Coronary artery (tissue), 2 donors: Measurements from ENCODE around the gene SERPINB6.

ENCODE experiments used
- DNase-seq: peaks from one replicate; pipeline ENCODE4 v3.0.0-alpha.2; 2017; ENCODE audit warnings: low spot score
- H3K27ac ChIP-seq, 2 donors: fragments of 200-600 bp; sonication (generic); one replicate each; pipeline ENCODE4 v1.5.1; 2016 to 2019
- H3K4me3 ChIP-seq: fragments of 200-600 bp; sonication (generic); 2 replicates; pipeline ENCODE4 v1.5.1; 2016; ENCODE audit warnings: mild to moderate bottlenecking, moderate library complexity
- TF ChIP-seq, protein P1 (sequence below): fragments of 200-600 bp; sonication (generic); IDR thresholded peaks from one replicate; pipeline ENCODE4 v1.5.1; 2019; ENCODE audit warnings: antibody characterized with exemption

SERPINB6 gene

DNA sequence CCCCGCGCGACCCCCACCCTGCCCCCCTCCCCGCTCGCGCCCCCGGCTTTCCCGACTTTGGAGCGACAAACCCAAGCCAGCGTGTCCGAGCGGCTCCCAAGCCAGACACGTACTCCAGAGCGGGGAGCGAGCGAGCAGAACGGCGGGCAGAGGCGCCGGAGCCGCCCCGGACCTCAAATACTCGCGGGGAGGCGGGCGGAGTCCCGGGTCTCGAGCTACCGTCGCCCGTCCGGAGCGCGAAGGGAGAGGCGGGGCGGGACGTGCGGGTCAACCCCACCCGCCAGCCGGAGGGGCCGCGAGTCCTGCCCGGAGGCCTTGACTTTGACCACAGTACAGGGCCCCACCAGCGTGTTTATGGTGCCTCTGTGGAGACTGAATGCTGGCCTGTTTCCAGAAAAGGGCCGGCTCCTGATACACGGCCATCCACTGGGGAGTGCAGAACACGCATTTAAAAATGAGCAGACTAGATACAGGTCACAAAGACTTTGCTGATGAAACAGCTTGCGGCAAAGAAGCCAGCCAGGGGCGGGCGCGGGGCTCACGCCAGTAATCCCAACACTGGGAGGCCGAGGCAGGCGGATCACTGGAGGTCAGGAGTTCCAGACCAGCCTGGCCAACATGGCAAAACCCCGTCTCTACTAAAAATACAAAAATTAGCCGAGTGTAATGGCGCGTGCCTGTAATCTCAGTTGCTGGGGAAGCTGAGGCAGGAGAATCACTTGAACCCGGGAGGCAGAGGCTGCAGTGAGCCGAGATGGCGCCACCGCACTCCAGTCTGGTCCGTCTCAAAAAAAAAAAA lies at the start of gene SERPINB6:
TSS of gene SERPINB6 (minus strand) at position 148 of the 799 bp plus-strand sequence. CDS start 12,235 bp downstream, outside the sequence.
- peak; percentile 90 for DNase-seq
- TF ChIP-seq, protein P1, sequence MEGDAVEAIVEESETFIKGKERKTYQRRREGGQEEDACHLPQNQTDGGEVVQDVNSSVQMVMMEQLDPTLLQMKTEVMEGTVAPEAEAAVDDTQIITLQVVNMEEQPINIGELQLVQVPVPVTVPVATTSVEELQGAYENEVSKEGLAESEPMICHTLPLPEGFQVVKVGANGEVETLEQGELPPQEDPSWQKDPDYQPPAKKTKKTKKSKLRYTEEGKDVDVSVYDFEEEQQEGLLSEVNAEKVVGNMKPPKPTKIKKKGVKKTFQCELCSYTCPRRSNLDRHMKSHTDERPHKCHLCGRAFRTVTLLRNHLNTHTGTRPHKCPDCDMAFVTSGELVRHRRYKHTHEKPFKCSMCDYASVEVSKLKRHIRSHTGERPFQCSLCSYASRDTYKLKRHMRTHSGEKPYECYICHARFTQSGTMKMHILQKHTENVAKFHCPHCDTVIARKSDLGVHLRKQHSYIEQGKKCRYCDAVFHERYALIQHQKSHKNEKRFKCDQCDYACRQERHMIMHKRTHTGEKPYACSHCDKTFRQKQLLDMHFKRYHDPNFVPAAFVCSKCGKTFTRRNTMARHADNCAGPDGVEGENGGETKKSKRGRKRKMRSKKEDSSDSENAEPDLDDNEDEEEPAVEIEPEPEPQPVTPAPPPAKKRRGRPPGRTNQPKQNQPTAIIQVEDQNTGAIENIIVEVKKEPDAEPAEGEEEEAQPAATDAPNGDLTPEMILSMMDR: no peak
- Histone ChIP-seq H3K4me3 (peak within 1 kb of the TSS; percentile 85), H3K27ac (peak within 1 kb of the TSS; percentile 99)

DNA sequence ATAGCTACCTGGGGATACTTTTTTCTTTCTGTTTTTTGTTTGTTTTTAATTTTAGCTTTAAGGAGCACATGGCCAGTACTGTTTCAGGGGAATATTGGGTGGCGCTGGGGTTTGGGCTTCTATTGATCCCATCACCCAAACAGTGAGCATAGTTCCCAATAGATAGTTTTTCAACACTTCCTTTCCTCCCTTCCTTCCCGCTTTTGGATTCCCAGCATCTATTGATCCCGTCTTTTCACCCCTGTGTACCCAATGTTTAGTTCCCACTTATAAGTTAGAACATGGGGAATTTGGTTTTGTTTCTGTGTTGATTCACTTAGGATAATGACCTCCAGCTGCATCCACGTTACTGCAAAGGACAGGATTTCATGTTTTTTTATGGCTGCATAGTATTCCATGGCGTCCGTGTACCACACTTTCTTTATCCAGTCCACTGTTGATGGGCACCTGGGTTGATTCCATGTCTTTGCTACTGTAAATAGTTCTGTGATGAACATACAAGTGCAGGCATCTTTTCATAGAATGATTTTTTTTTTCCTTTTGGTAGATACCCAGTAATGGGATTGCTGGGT lies 48.5 kb upstream of the SERPINB6 start:
- H3K27ac ChIP-seq: no peak overlapping the region
- no peak overlapping the region for H3K4me3 ChIP-seq
- no peak for DNase-seq

DNA sequence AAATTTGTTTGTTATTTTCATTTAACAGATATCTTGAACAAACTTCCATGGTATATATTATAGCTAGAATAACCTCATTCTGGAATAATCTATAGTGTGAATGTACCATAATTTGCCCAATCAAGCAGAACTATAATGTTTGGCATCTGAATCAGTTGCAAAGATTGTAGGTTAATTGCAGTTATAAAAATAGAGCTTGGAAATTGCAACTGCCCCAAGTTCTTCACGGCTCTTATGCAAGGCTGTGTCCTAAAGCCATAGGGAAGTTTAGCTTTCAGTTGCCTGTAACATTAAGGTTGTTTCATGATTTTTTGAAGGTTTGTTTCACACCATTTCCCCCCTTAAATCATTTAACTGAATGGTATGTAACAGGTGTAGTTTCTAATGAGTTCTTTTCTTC lies 47.7 kb upstream of the SERPINB6 start:
- Histone ChIP-seq H3K4me3 (no peak overlapping the region), H3K27ac (no peak overlapping the region)
- TF ChIP-seq, protein P1: no peak
- no peak for DNase-seq

More for the DNA sequence above, 48.5 kb upstream of the SERPINB6 start:
- TF ChIP-seq, protein P1: no peak

DNA sequence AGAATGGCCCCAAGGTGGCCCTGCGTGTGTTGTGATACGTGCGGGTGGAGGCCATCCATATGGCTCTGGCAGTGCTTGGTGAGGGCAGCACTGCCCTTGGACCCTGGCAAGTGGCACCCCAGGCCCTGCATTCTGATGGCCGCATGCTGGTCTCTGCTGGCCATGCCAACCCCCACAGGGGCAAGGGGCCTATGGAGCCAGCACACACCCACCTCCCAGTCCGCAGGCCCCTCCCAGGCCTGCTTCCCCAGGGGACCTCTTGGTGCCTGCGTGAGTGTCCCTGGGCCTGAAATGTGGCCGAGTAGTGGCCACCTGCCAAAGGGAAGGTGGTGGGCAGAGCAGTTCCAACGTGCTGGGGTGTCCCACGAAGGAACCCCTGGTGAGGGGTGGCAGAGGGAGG lies 45.9 kb upstream of the SERPINB6 start:
- TF ChIP-seq, protein P1: no peak
- DNase-seq: no peak
- Histone ChIP-seq H3K4me3 (no peak overlapping the region), H3K27ac (no peak overlapping the region)

DNA sequence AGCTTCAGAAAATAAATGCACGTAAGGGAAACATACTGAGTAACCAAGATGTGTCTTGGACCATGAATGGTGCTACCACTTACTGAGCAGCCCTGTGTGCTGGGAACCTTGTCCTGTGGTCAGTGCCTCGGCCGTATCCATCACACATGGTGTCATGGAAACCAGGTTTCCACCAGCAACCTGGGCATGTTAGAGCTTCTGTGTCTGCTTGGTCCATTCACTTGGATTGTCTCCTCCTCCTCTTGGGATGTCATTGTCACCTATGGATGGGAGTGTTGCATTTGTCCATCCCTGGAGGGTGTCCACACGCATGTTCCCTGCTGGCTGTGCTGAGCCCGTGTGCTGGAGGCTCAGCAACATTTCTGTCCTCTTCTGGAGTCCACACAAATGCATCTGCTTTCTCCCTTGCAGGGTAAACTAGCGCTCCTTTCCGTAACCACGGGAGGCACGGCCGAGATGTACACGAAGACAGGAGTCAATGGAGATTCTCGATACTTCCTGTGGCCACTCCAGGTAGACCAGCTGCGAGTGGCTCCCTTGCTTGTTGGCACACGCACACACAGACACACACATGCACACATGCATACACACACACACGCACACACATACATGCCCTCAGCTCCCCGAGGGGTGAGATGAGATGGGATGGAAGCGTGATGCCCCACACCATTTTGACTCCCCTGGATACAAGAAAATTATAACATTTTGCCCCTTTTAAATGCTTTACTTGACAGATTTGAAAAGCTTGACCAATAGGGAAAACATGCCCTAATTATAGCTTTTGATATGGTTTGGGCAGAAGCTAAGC lies 45.3 kb upstream of the SERPINB6 start:
- DNase-seq: no peak
- TF ChIP-seq, protein P1: no peak
- Histone ChIP-seq H3K4me3 (no peak overlapping the region), H3K27ac (no peak overlapping the region)

DNA sequence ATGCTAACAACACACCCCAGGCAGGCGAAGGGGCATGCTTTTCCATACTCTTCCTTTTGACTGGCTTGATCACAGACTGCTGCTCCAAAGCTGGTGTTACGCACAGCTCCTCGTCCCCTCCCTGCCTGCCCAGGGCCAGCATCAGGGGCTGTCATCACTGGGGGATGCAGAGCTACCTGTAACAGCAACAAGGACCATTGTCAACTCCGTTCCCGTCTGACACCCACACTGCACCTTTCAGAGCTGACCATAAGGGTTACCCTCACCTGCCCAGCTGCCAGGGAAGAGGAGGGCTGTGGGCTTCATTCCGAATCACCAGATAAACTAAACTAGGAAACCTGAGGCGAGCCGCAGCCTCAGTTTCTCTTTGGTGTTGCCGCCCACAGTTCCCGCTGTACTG lies 43.8 kb upstream of the SERPINB6 start:
- TF ChIP-seq, protein P1: no peak
- no peak for DNase-seq
- Histone ChIP-seq H3K27ac (no peak overlapping the region), H3K4me3 (no peak overlapping the region)
